Ovary (tissue), 9 donors: ENCODE measurements around the gene TOPBP1. TPM values are rescaled to one million over a fixed set of nuclear protein-coding genes. Genes with fewer than 3 reads are reported as not detected.

Experiments used
- DNase-seq, 5 donors: peaks; one replicate each; pipeline ENCODE4 v3.0.0-alpha.2; 2019 to 2020
- H3K27ac ChIP-seq, 2 donors: fragments of 200-600 bp; one replicate each; pipeline versions ENCODE4 v1.5.1 to v1.8.0; 2019 to 2022
- H3K27me3 ChIP-seq: fragments of 200-600 bp; one replicate; pipeline ENCODE4 v1.8.0; 2022
- H3K36me3 ChIP-seq: fragments of 200-600 bp; sonication (generic); one replicate; pipeline ENCODE4 v1.5.1; 2019
- H3K4me1 ChIP-seq: one replicate; pipeline ENCODE4 v1.8.1; 2013; ENCODE audit warnings: mild to moderate bottlenecking, moderate library complexity; ENCODE audit not compliant: insufficient read depth
- H3K4me3 ChIP-seq: fragments of 200-600 bp; sonication (generic); one replicate; pipeline ENCODE4 v1.5.1; 2017
- H3K9me3 ChIP-seq, 2 donors: fragments of 200-600 bp in 1 of 2; sonication (generic) in 1 of 2; one replicate each; pipeline versions ENCODE4 v1.5.1 to v1.8.1; 2013 to 2019; ENCODE audit warnings: mild to moderate bottlenecking in 1 of 2, moderate library complexity in 1 of 2
- EP300 ChIP-seq: sonication (generic); formaldehyde crosslinking; IDR thresholded peaks from one replicate; pipeline ENCODE4 v1.6.1; 2017; ENCODE audit warnings: antibody characterized with exemption
- POLR2A ChIP-seq: fragments of 450-650 bp; IDR thresholded peaks from one replicate; pipeline ENCODE4 v1.6.1; 2017; ENCODE audit warnings: antibody characterized with exemption, mild to moderate bottlenecking, moderate library complexity
- WGBS, 3 donors: extraction: QIAGEN DNeasy Blood & Tissue Kit in 1 of 3; methylation state at CpG; one replicate each; pipeline versions ENCODE4 v1.1.5 to v1.1.7; 2013 to 2017; 5-methylcytosine and 5-hydroxymethylcytosine counted together
- intact Hi-C, 4 donors: fragments of 100-400 bp; cut with DNase I; formaldehyde crosslinking; loops; one replicate each; pipeline versions ENCODE4 v1.11.0 to v1.15.1; 2022 to 2023
- polyA plus RNA-seq, 2 donors: library from polyadenylated mRNA; stranded (reverse); fragments of 200-250 nt in 1 of 2; fragments of 350-450 nt in 1 of 2; fragmentation: Illumina TruSeq in 1 of 2; extraction: RNeasy Lipid Tissue Mini Kit (QIAGEN cat#74804) in 1 of 2; gene quantifications; one replicate each; pipeline ENCODE4 v1.2.3, GENCODE V29; 2013 to 2014
- total RNA-seq, 7 donors: library from RNA; depleted of rRNA in 2 of 7; stranded (reverse); fragments of >200 nt in 2 of 7; fragmentation: NEBNext Ultra II Directional in 3 of 7; extraction: Animal tissue kit (Norgen Biotek cat#: 25700) in 3 of 7; gene quantifications; one replicate each; pipeline versions ENCODE4 v1.1.0 to v1.2.4, GENCODE V29; 2016 to 2023
- TF ChIP-seq, protein P1 (sequence below), 3 donors: fragments of 450-650 bp in 2 of 3; fragments of 200-600 bp in 1 of 3; IDR thresholded peaks; one replicate each; pipeline versions ENCODE4 v1.5.1 to v1.8.0; 2016 to 2022; ENCODE audit warnings: antibody characterized with exemption in 3 of 3, mild to moderate bottlenecking in 1 of 3
- donor health status: DM: no; HTN: no; CAD: no; lungs with moderate emphysema.
- donor health status: DM: no; HTN: no; CAD: no.
- donor health status: Bipolar disorder and iron deficiency.
- donor health status: DM: yes; HTN: yes; CAD: no.
- donor health status: DM: no; HTN: no; CAD: no.
- donor health status: DM: yes; HTN: yes; CAD: no.

TOPBP1 gene
- total and polyA plus RNA-seq, 9 donors = 9.1 to 21.0 (median 13.4) TPM

DNA sequence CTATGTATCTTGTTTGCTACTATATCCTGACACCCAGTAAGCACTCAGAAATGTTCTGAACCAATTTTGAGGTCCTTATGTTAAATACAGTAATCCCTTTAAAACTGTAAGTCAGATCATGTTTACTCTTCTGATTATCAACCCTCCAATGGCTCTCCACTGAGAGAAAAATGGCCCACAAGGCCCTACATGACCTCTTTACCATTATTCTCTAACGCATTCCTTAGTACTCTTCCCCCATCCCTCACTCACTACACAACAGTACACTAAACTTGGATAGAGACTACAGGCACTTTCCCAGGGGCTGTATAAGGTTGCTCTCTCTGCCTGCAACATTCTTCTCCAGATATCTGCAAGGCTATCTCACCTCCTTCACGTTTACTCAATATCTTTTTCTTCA lies 1.9 kb downstream of the TOPBP1 start:
- no peak overlapping the region for H3K4me3 ChIP-seq
- H3K27me3 ChIP-seq = no peaks in the 10 kb centered on the region
- no peaks in the 10 kb centered on the region for H3K36me3 ChIP-seq
- 56 to 66% (median 66%) methylated on average over 2 of the region's 2 CpGs for WGBS, 3 donors
- intact Hi-C loops = no loop called here
- H3K9me3 ChIP-seq = no peaks in the 10 kb centered on the region
- DNase-seq = no peak
- TF ChIP-seq EP300 (no peak), POLR2A (no peak)
- TF ChIP-seq, protein P1, sequence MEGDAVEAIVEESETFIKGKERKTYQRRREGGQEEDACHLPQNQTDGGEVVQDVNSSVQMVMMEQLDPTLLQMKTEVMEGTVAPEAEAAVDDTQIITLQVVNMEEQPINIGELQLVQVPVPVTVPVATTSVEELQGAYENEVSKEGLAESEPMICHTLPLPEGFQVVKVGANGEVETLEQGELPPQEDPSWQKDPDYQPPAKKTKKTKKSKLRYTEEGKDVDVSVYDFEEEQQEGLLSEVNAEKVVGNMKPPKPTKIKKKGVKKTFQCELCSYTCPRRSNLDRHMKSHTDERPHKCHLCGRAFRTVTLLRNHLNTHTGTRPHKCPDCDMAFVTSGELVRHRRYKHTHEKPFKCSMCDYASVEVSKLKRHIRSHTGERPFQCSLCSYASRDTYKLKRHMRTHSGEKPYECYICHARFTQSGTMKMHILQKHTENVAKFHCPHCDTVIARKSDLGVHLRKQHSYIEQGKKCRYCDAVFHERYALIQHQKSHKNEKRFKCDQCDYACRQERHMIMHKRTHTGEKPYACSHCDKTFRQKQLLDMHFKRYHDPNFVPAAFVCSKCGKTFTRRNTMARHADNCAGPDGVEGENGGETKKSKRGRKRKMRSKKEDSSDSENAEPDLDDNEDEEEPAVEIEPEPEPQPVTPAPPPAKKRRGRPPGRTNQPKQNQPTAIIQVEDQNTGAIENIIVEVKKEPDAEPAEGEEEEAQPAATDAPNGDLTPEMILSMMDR (IDR thresholded peaks at IDR 0.05) = no peak
- peaks cover 5% of the 10 kb centered on the region for H3K4me1 ChIP-seq
- H3K27ac ChIP-seq = no peak overlapping the region

DNA sequence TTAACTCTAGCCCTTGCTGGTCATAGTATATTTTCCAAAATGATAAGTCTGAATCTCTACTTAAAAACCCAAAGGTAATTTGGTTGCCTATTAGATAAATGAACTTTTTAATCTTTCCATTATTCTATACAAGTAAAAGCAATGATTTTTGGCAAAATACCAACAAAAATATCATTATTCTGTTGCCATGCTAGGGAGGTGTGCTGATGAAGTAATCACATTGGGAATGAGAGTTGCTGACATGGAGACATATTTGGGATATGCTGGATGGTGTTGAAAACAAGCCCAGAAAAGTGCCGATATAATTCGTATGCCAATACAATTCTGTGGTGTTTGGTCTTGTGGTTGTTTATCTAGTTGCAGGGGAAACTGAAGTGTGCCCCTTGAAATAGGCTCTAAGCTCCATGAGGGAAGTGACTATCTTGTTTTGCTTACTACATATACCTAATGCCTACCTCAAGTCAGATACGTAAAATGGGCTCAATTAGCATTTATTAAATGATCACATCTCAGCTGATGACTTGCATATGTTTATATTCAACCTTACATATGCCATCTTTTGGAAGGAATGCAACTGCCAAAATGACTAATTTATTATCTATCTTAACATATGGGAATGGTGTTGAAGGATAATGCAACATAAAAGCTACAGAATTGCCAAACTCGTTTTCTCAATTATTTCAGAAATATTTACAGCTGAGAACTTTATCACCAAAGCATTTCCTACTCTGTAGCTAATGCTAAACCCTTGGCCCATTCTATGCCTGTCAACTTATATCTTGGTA lies 5.8 kb downstream of the TOPBP1 start:
- H3K36me3 ChIP-seq = no peaks in the 10 kb centered on the region
- intact Hi-C loops = no loop called here
- WGBS, 3 donors = 87 to 88% (median 87%) methylated on average over 4 of the region's 4 CpGs

DNA sequence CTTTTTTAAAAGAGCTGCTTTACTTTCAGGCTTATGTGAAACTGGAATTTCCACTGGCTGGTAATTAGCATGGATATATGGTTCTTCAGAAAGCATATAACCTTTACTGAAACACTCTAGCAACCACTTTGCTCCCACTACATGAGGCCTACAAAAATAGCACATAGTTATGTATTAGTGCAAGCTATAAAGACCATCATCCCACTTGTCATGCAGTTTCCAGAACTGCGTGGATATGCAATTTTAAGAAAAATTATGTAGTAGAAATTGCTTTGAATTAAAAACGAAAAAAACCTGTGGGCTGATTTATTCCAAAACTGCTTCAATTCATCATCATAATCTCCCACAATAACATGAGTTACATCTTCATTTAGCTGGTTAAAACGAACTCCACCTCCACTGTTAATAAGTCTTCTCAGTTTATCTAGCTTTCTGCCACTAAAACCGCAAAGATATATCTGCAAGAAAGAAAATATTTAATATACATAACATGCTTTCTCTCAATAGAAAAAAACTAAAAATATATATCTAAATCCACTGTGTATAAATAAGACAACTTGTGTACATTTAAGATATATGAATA lies 12.2 kb downstream of the TOPBP1 start:
- Histone ChIP-seq H3K4me1 (no peaks in the 10 kb centered on the region), H3K4me3 (no peak overlapping the region), H3K27me3 (no peaks in the 10 kb centered on the region), H3K27ac (no peak overlapping the region), H3K9me3 (no peaks in the 10 kb centered on the region), H3K36me3 (no peaks in the 10 kb centered on the region)
- TF ChIP-seq EP300 (no peak), POLR2A (no peak)
- TF ChIP-seq, protein P1 (IDR thresholded peaks at IDR 0.05) = no peak
- WGBS, 3 donors = 62 to 74% (median 68%) methylated on average over 4 of the region's 4 CpGs
- DNase-seq = no peak
- intact Hi-C loops = no loop called here

More for the DNA sequence above, 5.8 kb downstream of the TOPBP1 start:
- TF ChIP-seq EP300 (no peak), POLR2A (no peak)
- TF ChIP-seq, protein P1 (IDR thresholded peaks at IDR 0.05) = no peak
- Histone ChIP-seq H3K9me3 (no peaks in the 10 kb centered on the region), H3K27me3 (no peaks in the 10 kb centered on the region), H3K4me1 (peaks cover 2% of the 10 kb centered on the region), H3K27ac (no peak overlapping the region), H3K4me3 (no peak overlapping the region)
- DNase-seq = no peak

GRCh38 chr3:133644768-133645167 lies 17.0 kb downstream of the TOPBP1 start:
- Histone ChIP-seq H3K36me3 (no peaks in the 10 kb centered on the region), H3K27me3 (no peaks in the 10 kb centered on the region), H3K9me3 (no peaks in the 10 kb centered on the region), H3K4me1 (no peaks in the 10 kb centered on the region), H3K4me3 (no peak overlapping the region), H3K27ac (no peak overlapping the region)
- TF ChIP-seq POLR2A = no peak
- WGBS, 3 donors = 95 to 100% (median 100%) methylated on average over 1 of the region's 1 CpG
- no peak for DNase-seq
- intact Hi-C loops = no loop called here

GRCh38 chr3:133643611-133644010 lies 18.1 kb downstream of the TOPBP1 start:
- no peak overlapping the region for H3K4me3 ChIP-seq
- H3K27ac ChIP-seq = no peak overlapping the region
- no peaks in the 10 kb centered on the region for H3K36me3 ChIP-seq
- DNase-seq = no peak
- 66 to 73% (median 69%) methylated on average over 2 of the region's 2 CpGs for WGBS, 3 donors
- no peaks in the 10 kb centered on the region for H3K9me3 ChIP-seq
- intact Hi-C loops = no loop called here
- no peak for TF ChIP-seq EP300
- TF ChIP-seq POLR2A = no peak
- TF ChIP-seq, protein P1 (IDR thresholded peaks at IDR 0.05) = no peak
- no peaks in the 10 kb centered on the region for H3K4me1 ChIP-seq
- H3K27me3 ChIP-seq = no peaks in the 10 kb centered on the region
